Measurements from ENCODE around the gene ZFAND6.

ZFAND6 gene

GRCh38 chr15:80095511-80095910 is 36.0 kb downstream of the ZFAND6 start:
- TF ChIP-seq, protein P1, sequence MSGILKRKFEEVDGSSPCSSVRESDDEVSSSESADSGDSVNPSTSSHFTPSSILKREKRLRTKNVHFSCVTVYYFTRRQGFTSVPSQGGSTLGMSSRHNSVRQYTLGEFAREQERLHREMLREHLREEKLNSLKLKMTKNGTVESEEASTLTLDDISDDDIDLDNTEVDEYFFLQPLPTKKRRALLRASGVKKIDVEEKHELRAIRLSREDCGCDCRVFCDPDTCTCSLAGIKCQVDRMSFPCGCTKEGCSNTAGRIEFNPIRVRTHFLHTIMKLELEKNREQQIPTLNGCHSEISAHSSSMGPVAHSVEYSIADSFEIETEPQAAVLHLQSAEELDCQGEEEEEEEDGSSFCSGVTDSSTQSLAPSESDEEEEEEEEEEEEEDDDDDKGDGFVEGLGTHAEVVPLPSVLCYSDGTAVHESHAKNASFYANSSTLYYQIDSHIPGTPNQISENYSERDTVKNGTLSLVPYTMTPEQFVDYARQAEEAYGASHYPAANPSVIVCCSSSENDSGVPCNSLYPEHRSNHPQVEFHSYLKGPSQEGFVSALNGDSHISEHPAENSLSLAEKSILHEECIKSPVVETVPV (CRISPR knock-in tag; IDR thresholded peaks at IDR 0.05) = no peak
- TF ChIP-seq ZC3H10 (CRISPR knock-in tag; IDR thresholded peaks at IDR 0.05) (no peak), PATZ1 (CRISPR knock-in tag; IDR thresholded peaks at IDR 0.05; ENCODE audit: borderline replicate concordance) (no peak), ZNF565 (CRISPR knock-in tag; conservative IDR thresholded peaks at IDR 0.05; ENCODE audit: low read depth) (no peak), CSDC2 (CRISPR knock-in tag; IDR thresholded peaks at IDR 0.05) (no peak)
- no peak for ATAC-seq

GRCh38 chr15:80095969-80096368 is 36.5 kb downstream of the ZFAND6 start:
- ATAC-seq = no peak

More at GRCh38 chr15:80095969-80096368, 36.5 kb downstream of the ZFAND6 start:
- TF ChIP-seq BACH2 (CRISPR knock-in tag; IDR thresholded peaks at IDR 0.05; ENCODE audit: borderline replicate concordance) (no peak), CREB5 (CRISPR knock-in tag; IDR thresholded peaks at IDR 0.05; ENCODE audit: low read depth) (no peak), POU6F1 (CRISPR knock-in tag; IDR thresholded peaks at IDR 0.05; ENCODE audit: borderline replicate concordance, low read depth) (no peak), CSDC2 (CRISPR knock-in tag; IDR thresholded peaks at IDR 0.05) (no peak), SNAI2 (CRISPR knock-in tag; IDR thresholded peaks at IDR 0.05) (no peak), TSHZ2 (CRISPR knock-in tag; IDR thresholded peaks at IDR 0.05) (no peak), PATZ1 (CRISPR knock-in tag; IDR thresholded peaks at IDR 0.05; ENCODE audit: borderline replicate concordance) (no peak), TOX (CRISPR knock-in tag; IDR thresholded peaks at IDR 0.05; ENCODE audit: borderline replicate concordance) (no peak), RARB (CRISPR knock-in tag; IDR thresholded peaks at IDR 0.05) (no peak), ZC3H10 (CRISPR knock-in tag; IDR thresholded peaks at IDR 0.05) (no peak)

Measured in SK-N-SH treated with all-trans-retinoic acid at 6 μM for 48 hours (cell line).